Measurements from ENCODE around the gene APOBEC2.

APOBEC2 gene

DNA sequence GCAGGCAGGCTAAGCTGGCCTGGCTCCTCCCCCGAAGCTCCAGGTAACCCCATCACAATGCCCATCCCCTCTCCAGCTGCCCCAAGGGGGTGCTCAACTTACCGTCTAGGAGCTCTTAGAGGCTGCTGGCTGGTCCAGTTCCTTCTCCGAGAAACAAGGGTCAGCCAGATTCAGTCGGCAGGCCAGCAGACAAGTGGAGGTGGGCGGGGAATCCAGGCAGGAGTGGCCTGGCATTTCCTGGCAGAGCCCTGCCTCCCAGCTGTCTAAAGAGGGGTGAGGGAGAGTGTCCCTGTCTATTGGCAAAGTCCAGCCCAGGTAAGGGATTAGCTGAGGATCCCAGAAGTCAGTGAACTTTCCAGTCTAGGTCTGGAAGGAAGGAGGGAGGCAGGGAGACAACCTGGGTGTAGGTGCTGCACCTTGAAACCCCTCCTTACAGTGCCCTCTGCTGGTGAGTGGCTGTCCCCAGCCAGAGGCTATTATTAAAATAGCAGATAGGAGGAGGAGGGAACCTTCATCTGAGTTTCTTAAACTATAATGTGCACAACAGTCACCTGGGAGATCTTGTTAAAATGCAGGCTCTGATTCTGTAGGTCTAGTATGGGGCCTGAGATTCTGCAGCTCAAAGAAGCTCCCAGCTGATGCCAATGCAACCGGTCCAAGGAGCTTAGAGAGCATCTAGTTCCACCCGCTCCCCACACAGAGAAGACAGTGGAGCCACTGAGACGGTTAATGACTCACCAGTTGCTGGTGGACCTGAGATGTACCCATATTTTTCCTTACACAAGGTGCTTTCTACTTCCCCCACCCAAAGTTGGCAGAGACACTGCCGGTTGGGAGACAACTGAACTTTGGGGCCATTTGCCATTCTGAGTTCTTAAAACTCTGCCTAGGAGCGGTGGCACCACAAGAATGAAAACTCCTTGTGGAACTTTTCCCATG lies 13.7 kb upstream of the APOBEC2 start, which contains the start of gene UNC5CL:
Gene UNC5CL (minus strand): TSS at position 162 of the 939 bp plus-strand sequence. CDS start 4,147 bp downstream, outside the sequence.
- DNase-seq, result no peak

DNA sequence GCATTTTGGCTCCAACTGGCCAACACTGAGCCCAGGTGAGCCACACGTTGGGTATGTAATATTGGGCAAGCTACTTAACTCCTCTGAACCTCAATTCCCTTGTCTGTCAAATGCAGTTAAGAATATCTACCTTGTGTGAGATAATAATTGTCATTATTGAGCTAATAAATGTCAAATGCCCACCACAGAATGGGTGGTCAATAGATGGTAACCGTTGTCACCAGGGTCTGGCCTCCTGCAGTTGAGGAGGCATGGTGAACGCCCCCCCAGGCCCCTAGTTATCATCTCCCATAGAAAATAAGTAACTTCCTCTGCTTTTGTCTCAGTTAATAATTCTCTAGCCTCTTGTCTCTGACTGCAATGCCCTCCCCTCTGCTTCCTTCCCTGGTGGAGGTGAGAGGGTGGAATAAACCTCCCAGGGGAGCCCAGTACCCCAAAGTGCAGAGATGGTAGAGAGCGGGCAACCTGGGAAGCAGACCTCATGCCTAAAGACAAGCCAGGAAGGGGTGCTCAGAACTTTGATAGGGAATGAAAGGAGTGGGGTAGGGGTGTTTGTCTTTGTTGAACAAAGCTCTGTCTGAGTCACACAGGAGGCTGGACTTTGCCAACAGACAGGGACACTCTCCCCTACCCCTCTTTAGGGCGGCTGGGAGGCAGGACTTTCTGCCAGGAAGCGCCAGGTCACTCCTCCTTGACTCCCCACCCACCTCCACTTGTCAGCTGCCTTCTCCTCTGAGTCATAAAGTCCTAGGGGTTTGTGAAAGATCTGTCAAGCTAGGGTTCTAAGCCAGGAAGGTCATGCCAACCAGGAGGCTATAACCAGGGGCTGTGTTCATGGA lies 12.7 kb upstream of the APOBEC2 start:
- DNase-seq, result no peak

DNA sequence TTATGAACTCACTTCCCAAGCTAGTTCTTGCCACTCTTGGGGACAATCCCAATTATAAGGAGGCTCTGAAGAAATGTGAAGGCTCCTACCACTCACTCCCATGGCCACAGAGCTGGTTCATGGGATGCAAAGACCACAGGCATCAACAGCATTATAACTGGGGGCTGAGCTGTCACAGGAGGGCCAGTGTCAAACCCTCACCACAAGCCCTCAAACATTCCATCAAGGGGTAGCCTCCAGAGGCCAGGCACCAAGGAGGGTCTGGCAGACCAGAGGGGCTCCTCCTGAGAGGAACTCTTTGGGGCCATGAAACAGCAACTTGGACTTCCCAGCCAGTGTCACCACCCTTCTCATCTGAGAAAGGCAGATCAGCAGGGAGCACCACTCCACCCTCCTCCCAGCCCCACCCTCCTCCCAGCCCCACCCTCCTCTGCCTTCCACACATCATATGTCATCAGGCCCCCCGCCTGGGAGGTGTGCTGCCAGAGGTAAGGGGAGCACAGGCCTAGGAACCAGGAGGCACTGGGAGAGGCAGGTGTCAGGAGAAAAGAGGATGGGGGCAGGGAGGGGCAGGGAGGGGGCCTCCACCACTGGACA lies 12.0 kb upstream of the APOBEC2 start:
- no peak for DNase-seq

DNA sequence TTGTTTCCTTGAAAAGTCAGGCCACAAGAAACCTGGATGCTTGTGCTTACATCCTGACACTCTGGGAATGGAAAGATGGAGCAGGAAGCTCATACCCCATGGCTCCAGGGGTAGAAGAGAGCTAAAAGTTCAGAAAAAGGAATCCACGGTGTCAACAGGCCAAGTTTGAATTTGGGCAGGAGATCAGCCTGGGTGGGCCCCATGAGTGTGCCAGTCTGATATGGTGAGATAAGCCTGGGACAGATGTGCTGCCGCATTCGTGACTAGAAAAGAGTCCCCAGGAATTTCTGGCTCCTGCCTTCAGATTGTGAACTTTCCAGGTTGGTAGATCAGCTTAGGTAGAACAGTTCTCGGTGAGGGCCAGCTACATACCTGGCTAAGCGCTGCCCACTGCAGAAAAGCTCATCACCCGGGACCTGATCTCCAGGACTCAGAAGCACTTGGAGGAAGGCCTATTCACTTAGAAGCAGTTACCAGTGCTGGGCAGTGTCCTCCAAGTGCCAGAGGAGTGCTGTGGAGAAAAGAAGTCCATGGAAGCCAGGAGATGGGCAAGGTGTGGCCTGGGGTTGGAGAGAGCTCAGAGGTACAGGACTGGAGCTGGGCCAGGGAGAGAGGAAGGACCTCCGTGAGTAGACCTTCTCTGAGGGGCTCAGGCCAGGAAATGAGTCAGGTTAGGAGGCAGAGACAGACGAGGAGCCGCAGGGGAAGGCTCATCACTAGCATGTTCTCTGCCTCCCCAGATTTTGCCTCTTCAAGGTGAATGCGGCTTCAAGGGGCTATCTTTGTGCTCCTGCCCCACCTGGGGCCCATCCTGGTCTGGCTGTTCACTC lies 10.6 kb upstream of the APOBEC2 start, which contains the start of gene TSPO2:
Gene TSPO2 (plus strand): TSS at position 242 of the 830 bp plus-strand sequence. CDS start 519 bp downstream, at position 761.
- DNase-seq, result no peak

DNA sequence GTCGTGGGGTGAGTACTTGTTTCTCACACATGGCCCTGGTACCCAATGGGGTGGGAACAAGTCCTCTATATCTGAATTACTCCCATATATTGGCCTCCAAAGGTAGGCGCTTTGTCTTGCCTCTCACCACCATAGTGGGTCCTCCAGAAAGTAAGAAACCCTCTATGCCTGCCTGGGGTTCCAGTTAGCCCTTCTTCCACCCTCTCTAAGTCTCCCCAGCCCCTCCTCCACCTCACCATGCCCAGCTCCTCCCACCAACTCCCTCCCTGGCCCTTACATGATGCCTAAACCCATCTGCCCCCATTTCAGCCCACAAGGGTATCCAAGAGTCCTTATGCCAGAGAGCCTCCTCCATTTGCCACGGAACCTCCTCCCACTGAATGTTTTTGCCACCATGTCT lies 9.9 kb upstream of the APOBEC2 start:
- DNase-seq, result no peak

DNA sequence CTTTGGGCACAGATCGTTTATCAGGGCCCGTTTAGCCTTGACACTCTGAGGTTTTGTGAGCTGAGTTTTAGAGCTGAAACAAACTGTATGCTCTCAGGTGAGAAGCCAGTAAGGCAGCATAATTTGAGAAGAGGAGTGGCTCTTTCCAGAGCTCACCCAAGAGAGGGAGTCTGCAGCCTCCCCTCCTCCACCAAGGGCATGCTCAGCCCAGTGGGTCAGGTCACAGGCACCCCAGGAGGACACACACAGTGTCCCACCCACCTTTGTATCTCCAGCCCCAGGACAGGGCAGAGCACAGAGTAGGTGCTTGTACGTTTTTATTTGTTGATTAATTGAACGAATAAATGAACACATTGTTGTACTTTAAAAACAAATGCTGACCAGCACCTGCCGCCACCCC lies 7.3 kb upstream of the APOBEC2 start:
- no peak for DNase-seq

DNA sequence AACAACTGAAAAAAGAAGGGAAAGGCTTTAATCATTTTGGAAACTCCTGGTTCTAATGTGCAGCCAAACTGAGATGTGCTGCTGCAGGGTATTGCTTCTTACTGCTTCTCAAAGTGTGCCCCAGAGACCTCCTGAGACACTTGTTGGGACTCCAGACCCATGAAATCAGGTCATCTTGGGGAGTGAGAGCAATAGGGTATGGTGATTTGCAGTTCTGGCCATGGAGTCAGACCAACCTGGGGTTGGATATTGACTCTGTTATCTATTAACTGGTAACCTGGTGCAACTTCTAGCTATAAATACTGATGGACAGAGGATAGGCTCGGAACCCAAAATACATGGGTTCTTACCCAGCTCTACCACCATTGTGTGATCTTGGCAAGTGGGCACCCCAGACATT lies 6.9 kb upstream of the APOBEC2 start:
- DNase-seq, result no peak

DNA sequence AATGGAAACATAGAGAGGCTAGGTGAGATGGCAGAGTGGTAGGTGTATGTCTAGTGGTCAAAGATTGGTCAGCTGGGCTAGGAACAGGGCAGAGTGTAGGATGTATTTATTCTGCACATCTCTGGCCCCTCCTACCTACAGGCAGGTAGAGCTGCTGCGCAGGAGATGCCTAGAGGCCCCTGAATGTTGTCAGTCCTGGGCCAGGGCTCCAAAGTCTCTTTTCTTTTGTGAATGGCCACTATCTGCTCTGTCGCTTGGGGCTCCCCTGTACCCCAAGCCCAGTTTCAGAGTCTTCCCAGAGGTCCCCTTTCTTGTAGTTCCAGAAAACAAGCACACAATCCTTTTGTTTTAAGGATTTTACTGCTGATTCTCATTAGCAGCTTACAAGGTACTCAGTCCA lies 5.7 kb upstream of the APOBEC2 start:
- DNase-seq, result no peak

DNA sequence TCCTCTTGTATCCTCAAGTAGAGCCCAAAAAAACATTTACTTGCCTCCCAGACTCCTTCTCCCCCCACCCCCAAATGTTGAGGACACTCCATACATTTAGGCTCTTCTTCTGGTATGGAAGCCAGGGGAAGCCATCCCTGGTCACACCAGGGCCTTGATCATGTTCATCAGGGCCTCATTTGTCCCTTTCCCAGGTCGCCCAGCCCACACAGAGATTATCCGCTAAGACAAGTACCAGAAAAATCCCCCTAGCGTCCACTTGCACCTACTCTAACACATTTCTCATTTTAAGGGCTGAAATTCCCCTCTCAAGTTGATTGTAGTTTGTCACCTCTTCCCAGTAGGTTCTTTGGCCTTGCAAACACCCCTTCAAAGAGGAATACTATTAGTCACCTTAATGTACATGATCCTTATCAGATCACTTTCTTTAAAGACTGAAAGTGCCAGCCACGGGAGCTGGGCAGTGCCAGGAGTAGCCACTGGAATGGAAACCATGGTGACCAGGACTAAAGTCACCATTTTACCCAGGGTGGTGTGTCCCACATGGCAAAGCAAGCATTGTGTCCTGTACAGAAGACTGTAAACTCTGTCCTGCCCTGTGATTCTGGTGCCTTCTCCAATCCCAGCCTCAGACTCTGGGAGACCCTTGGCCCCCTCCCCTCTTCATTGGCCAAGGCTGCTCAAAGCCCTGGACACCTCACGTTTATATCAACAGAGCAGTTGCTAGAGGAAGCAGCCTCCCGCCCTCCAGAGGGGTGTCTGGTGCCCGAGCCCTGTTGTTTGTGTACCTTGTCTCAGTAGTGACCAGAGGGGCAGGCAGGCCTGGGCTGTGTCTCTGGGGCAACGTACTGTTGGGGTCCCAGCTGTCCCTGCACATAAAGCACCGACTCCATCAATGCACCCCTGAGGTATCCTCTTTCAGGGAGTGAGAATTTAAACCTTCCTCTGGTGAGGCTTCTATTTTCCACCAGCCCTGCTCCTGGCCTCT lies 5.0 kb upstream of the APOBEC2 start:
- no peak for DNase-seq

DNA sequence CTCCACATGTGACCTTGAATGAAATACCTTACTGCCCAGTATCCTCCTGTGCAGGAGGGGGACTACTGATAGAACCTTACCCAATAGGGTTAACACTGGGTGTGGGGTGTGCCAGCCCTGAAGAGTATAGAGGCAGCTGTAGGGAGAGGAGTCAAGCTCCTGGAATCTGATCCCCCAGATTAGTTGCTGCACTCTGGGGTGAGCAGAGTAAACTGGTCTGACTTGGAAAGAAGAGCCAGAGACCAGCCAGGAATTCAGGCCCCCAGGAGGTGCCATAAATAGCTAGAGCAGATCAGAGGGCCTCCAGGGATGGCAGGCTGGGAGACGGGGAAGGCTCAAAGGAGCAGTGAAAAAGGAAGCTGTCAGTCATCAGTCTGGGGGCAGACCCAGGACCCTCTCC lies 3.5 kb upstream of the APOBEC2 start:
- no peak for DNase-seq

DNA sequence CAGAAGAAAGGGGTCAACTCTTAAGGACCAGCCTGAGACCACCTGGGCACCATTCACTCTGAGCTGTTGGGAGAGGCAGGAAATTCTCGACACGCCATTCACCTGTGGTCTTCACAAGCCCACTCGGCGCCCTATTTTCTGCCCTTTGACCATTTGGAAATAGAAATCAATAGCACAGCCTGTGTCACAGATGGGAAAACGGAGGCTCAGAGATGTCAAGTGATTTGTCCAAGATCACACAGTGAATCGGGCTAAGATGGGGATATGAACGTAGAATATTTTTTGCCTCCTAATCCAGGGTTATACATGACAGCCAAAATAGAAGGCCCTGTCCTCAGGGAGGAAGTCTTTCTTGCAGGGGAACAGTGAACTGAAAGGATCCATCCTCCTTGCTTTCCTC lies 3.0 kb upstream of the APOBEC2 start:
- no peak for DNase-seq

DNA sequence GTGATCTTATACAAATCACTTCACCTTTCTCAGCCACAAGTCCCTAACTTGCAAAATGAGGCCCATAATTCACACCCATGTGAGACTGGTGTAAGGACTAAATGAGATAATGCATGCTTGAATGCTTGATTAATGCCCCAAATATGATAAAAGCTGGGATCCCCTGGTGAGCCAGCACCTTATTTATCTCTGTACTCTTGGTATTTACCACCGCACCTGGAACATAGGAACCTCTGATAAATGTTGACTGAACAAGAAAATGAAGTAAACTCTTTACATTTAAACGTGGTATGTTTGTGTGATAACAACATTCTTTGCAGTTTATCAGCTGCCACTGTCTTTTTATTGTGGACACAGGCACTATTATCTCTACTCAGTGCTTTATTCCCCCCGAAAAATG lies 2.5 kb upstream of the APOBEC2 start:
- no peak for DNase-seq

DNA sequence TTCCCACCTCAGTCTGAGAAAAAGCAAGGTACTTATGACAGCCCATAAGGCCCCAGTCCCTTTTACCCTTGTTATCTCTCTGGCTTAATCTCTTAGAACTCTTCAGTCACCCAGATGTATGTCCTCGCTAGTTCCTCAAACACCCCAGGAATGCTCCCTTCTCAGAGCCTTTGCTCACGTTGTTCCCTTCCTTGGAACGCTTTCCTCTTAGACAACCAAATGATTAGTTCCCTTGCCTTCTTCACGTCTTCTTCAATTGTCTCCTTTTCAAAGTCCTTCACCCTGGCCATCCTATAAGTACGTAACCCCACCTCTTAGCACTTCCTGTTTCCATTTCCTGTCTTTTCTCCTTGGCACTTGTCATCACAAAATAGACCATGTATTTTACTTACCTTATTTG lies 1.1 kb upstream of the APOBEC2 start:
- DNase-seq, result no peak

DNA sequence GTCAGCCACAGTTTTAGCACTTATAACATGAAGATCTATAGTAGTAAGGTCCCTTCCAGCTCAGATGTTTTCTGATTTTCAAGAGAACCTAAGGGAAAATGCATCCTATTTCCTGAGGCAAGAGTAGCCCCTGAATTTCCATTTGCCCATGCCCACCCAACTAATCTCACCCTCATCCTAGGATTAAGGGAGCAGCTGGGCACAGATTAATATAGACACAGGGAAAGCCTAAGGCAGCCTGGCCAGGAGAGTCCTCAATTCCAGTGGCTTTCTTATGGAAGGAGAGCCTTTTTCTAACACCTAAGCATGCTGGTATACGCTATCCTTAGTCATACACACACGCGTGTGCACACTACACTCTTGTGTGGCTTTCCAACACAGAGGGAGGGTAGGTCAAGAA lies 1.5 kb downstream of the APOBEC2 start:
- DNase-seq, result no peak

DNA sequence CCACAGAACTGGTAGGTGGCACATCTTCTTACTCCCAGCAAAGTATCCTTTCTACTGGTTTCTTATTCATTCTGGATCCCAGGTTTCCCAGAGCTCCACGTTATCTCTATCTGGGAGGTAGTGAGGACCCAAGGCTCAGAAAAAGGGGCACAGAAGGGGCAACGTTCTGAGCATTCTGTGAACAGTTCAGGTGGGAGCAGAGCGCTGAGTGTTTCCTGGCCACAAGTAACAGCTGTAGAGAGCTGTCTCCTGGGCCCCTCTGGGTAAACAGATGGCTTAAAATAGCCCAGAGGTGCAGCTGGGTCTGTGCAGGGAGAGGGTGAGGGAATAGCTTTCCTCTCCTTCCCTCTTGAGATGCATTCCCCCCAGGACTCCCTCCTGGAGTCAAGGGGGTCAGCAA lies 2.1 kb downstream of the APOBEC2 start:
- no peak for DNase-seq

DNA sequence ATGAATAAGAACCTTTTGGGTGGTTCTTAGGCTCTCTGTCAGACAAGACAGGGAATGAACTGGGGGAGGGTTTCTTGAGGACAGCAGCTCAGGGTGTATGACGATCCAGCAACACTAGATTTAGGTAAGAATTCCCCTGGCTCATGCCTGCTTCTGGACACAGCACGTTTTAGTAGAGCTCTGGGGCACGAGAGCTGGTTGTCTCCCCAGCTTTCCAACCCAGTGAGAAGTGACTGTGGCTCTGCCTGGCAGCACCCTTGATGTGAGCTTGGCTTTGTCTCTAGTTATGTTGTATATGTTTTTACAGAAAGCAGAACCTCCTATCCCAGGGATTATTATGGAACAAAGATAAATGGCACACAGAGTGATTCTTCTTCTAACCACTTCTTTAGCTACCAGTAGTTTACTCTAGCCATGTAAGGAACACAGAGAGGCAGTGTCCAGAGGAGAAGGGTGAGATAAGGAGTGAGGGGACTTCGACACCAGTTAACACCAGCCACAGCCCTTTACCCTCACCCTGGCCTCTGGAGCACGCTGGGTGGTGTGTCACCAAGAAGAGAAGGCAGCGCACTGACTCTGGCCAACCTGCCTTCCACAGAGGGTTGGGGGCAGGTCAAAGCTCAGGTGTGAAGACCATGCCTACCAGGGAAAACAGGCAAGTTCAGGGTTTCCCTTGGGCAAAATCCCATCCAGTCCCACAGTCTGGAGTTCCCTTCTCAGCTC lies 3.9 kb downstream of the APOBEC2 start:
- no peak for DNase-seq

DNA sequence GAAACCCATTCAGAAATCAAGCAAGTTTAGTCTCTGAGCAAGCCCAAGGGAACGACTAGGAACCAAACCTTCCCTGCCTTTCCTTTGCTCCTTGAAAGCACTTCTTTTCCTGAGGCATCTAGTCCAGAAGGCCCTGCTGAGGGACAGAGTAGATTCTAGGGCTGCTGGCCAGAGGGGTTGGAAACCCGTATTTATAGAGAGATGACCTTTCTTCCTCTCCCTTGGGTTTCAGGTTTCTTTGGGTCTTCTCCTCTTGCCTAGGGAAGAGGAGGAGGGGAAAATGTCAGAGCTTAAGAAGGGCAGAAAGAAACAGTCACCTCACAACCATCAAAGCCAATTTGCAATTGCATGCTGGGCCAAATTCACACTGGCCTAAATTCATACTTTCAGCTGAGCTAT lies 5.8 kb downstream of the APOBEC2 start:
- DNase-seq, result no peak

DNA sequence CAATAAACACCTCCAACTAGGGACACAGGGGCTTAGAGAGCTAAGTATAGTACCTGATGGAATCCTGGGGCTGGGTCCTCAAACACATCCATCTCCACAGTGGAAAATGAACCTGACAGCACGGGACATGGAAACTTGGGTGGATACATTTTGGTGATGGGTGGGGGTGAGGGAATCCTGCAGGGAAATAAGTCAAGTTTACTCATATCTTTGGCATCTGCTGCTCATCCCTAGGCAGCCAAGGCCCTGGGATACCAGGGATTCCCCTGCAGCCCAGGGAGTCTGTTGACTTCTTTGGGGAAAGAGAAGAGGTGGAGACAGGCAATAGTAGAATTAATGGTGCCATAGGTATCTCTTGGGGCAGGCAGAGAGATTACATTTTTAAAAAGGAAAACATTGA lies 6.6 kb downstream of the APOBEC2 start:
- no peak for DNase-seq

DNA sequence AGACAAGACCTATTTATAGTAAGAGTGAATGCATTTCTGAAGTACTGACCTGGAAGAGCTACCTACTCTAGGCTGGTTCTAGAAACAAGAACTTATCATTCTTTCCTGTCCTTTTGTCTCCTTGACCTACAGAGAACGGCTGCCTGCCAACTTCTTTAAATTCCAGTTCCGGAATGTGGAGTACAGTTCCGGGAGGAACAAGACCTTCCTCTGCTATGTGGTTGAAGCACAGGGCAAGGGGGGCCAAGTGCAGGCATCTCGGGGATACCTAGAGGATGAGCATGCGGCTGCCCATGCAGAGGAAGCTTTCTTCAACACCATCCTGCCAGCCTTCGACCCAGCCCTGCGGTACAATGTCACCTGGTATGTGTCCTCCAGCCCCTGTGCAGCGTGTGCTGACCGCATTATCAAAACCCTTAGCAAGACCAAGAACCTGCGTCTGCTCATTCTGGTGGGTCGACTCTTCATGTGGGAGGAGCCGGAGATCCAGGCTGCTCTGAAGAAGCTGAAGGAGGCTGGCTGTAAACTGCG lies 8.3 kb downstream of the APOBEC2 start:
- no peak for DNase-seq

DNA sequence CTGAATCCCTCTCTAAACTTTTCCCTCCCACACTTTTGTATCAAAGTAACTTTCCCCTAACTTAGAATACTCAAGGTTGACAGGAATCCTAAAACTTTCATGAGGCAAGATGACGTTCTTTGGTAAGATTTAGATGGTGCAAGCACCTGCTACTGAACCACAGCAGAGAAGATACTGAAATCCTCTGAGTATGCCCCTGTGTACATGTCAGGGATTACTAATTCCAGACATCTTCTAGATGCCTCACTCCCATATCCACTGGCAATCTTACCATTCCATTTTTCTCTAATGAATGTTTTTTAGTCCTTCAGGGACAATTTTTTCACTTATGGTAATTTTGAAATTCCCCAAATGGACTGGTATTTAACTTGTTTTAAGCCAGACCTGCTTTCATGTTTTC lies 9.1 kb downstream of the APOBEC2 start:
- DNase-seq, result no peak

Measured in NCI-H2107 (cell line).